GM19043 (cell line): Measurements from ENCODE around the gene CDR2L.
"Not testable (repeated sequence)": the region's sequence is repeated elsewhere in the genome, so short reads cannot be mapped to it uniquely, and the experiment has no call there.

ENCODE experiments used
- ATAC-seq: cut with Tn5 transposase; IDR thresholded peaks from one replicate; pipeline ENCODE4 v1.9.1; 2021; ENCODE audit warnings: low read depth; ENCODE audit not compliant: unreplicated experiment

The CDR2L gene

GRCh38 chr17:74957935-74958740, 29.3 kb upstream of the CDR2L start:
- ATAC-seq = no peak

- ATAC-seq = no peak
Measured at GRCh38 chr17:74959826-74960515, 27.5 kb upstream of the CDR2L start.

- no peak for ATAC-seq
Measured at GRCh38 chr17:74960570-74961342, 26.7 kb upstream of the CDR2L start.

GRCh38 chr17:74961657-74962350, 25.6 kb upstream of the CDR2L start:
- ATAC-seq = no peak

- ATAC-seq = no peak
Measured at GRCh38 chr17:74962622-74963394, 24.6 kb upstream of the CDR2L start.

- ATAC-seq = no peak
Measured at GRCh38 chr17:74963656-74964055, 23.8 kb upstream of the CDR2L start.

GRCh38 chr17:74964246-74964761, 23.1 kb upstream of the CDR2L start:
- ATAC-seq = no peak

- no peak for ATAC-seq
Measured at GRCh38 chr17:74964988-74965622, 22.3 kb upstream of the CDR2L start.

GRCh38 chr17:74968361-74968780, 19.1 kb upstream of the CDR2L start:
- ATAC-seq = no peak

GRCh38 chr17:74969501-74969900, 17.9 kb upstream of the CDR2L start:
- ATAC-seq = not testable (repeated sequence)

GRCh38 chr17:74970395-74970794, 17.0 kb upstream of the CDR2L start:
- ATAC-seq = no peak

GRCh38 chr17:74971069-74971841, 16.2 kb upstream of the CDR2L start:
- no peak for ATAC-seq

- ATAC-seq = no peak
Measured at GRCh38 chr17:74971842-74972106, 15.7 kb upstream of the CDR2L start.

- no peak for ATAC-seq
Measured at GRCh38 chr17:74972107-74972972, 15.1 kb upstream of the CDR2L start, which contains the start of gene HID1. HID1 (minus strand) TSS chr17:74972759; CDS start chr17:74972656, 103 bp downstream.

- no peak for ATAC-seq
Measured at GRCh38 chr17:74972973-74973328, 14.5 kb upstream of the CDR2L start.

GRCh38 chr17:74975943-74976342, 11.5 kb upstream of the CDR2L start:
- ATAC-seq = no peak

- ATAC-seq = no peak
Measured at GRCh38 chr17:74977802-74978201, 9.6 kb upstream of the CDR2L start.

- ATAC-seq = no peak
Measured at GRCh38 chr17:74978240-74978639, 9.2 kb upstream of the CDR2L start.
